MM.1S (cell line): Measurements from ENCODE around the gene CLCN4.

Experiments
- DNase-seq: peaks from one replicate; pipeline ENCODE4 v3.0.0-alpha.2; 2015
- H2AFZ ChIP-seq: fragments of 300-600 bp; sonication (generic); 2 replicates; pipeline ENCODE4 v1.6.0; 2016; ENCODE audit warnings: antibody characterized with exemption, low read length
- H3F3A ChIP-seq: fragments of 300-600 bp; sonication (generic); 2 replicates; pipeline ENCODE4 v1.6.1; 2016; ENCODE audit warnings: mild to moderate bottlenecking, antibody characterized with exemption, low read length, moderate library complexity, mixed read lengths; ENCODE audit not compliant: insufficient read depth
- H3K27ac ChIP-seq: fragments of 300-600 bp; sonication (generic); 2 replicates; pipeline ENCODE4 v1.5.1; 2016; ENCODE audit warnings: mild to moderate bottlenecking, low read length
- H3K27me3 ChIP-seq: fragments of 300-600 bp; sonication (generic); replicated peaks from 2 replicates; pipeline ENCODE4 v1.6.0; 2016; ENCODE audit warnings: low read length; ENCODE audit not compliant: insufficient read depth
- H3K36me3 ChIP-seq: fragments of 300-600 bp; sonication (generic); replicated peaks from 2 replicates; pipeline ENCODE4 v1.6.1; 2016; ENCODE audit warnings: mild to moderate bottlenecking, low read length, mixed read lengths; ENCODE audit not compliant: insufficient read depth
- H3K4me1 ChIP-seq: fragments of 300-600 bp; sonication (generic); 2 replicates; pipeline ENCODE4 v1.6.1; 2016; ENCODE audit warnings: low read length, mixed read lengths
- H3K4me2 ChIP-seq: fragments of 300-600 bp; sonication (generic); 2 replicates; pipeline ENCODE4 v1.6.0; 2016; ENCODE audit warnings: low read depth, low read length
- H3K4me3 ChIP-seq: fragments of 300-600 bp; sonication (generic); 2 replicates; pipeline ENCODE4 v1.5.1; 2016; ENCODE audit warnings: low read length, mixed read lengths
- H3K79me2 ChIP-seq: fragments of 300-600 bp; sonication (generic); 2 replicates; pipeline ENCODE4 v1.6.1; 2016; ENCODE audit warnings: mixed run types, low read length, mixed read lengths
- H3K9ac ChIP-seq: fragments of 300-600 bp; sonication (generic); 2 replicates; pipeline ENCODE4 v1.6.1; 2016; ENCODE audit warnings: low read length, mixed read lengths
- H3K9me2 ChIP-seq: fragments of 300-600 bp; sonication (generic); replicated peaks from 2 replicates; pipeline ENCODE4 v1.6.1; 2016; ENCODE audit warnings: mild to moderate bottlenecking, low read length, mixed read lengths; ENCODE audit not compliant: insufficient read depth
- H3K9me3 ChIP-seq: fragments of 300-600 bp; sonication (generic); replicated peaks from 2 replicates; pipeline ENCODE4 v1.6.1; 2016; ENCODE audit warnings: mild to moderate bottlenecking, low read length, mixed read lengths; ENCODE audit not compliant: insufficient read depth
- H4K20me1 ChIP-seq: fragments of 300-600 bp; sonication (generic); 2 replicates; pipeline ENCODE4 v1.6.1; 2016; ENCODE audit warnings: mild to moderate bottlenecking, low read length, moderate library complexity, mixed read lengths; ENCODE audit not compliant: insufficient read depth
- CTCF ChIP-seq: fragments of 300-600 bp; sonication (generic); IDR thresholded peaks from 2 replicates; pipeline ENCODE4 v1.5.1; 2016; ENCODE audit warnings: antibody characterized with exemption, low read length, mixed read lengths
- EZH2 ChIP-seq: fragments of 300-600 bp; sonication (generic); optimal IDR thresholded peaks from 2 replicates; pipeline ENCODE3; 2017; ENCODE audit warnings: low read depth, mild to moderate bottlenecking, antibody characterized with exemption, low read length, mixed read lengths
- EZH2phosphoT487 ChIP-seq: fragments of 300-600 bp; sonication (generic); IDR thresholded peaks from 2 replicates; pipeline ENCODE4 v1.6.1; 2018; ENCODE audit warnings: antibody characterized with exemption, low read length

Gene CLCN4

GRCh38 chrX:10130354-10130753, 26.4 kb upstream of the CLCN4 start:
- H3K9ac ChIP-seq: no peak overlapping the region
- H3K4me2 ChIP-seq: no peak overlapping the region
- H3K27ac ChIP-seq: no peak overlapping the region
- H4K20me1 ChIP-seq: no peaks in the 10 kb centered on the region
- H3K4me1 ChIP-seq: no peaks in the 10 kb centered on the region
- no peaks in the 10 kb centered on the region for H3K79me2 ChIP-seq
- no peaks in the 10 kb centered on the region for H3K27me3 ChIP-seq
- no peak for TF ChIP-seq CTCF
- no peak for TF ChIP-seq EZH2
- no peak for TF ChIP-seq EZH2phosphoT487
- no peaks in the 10 kb centered on the region for H3F3A ChIP-seq
- H3K9me3 ChIP-seq: no peaks in the 10 kb centered on the region
- no peak overlapping the region for H2AFZ ChIP-seq
- H3K9me2 ChIP-seq: no peaks in the 10 kb centered on the region
- H3K4me3 ChIP-seq: no peak overlapping the region
- no peaks in the 10 kb centered on the region for H3K36me3 ChIP-seq
- DNase-seq: no peak

GRCh38 chrX:10133980-10134676, 22.6 kb upstream of the CLCN4 start:
- Histone ChIP-seq H3K27ac (no peak overlapping the region), H3K4me1 (no peaks in the 10 kb centered on the region), H3K79me2 (no peaks in the 10 kb centered on the region), H4K20me1 (no peaks in the 10 kb centered on the region), H3K4me3 (no peak overlapping the region), H3K9me3 (no peaks in the 10 kb centered on the region), H3K9ac (no peak overlapping the region), H2AFZ (no peak overlapping the region), H3F3A (no peaks in the 10 kb centered on the region), H3K4me2 (no peak overlapping the region), H3K9me2 (no peaks in the 10 kb centered on the region), H3K36me3 (no peaks in the 10 kb centered on the region), H3K27me3 (no peaks in the 10 kb centered on the region)
- DNase-seq: no peak
- no peak for TF ChIP-seq CTCF
- no peak for TF ChIP-seq EZH2
- TF ChIP-seq EZH2phosphoT487: no peak

GRCh38 chrX:10134921-10135320, 21.9 kb upstream of the CLCN4 start:
- Histone ChIP-seq H3K27me3 (no peaks in the 10 kb centered on the region), H3K79me2 (no peaks in the 10 kb centered on the region), H3K4me2 (no peak overlapping the region), H3F3A (no peaks in the 10 kb centered on the region), H2AFZ (no peak overlapping the region), H3K36me3 (no peaks in the 10 kb centered on the region), H3K27ac (no peak overlapping the region), H3K4me1 (no peaks in the 10 kb centered on the region), H3K9ac (no peak overlapping the region), H3K9me2 (no peaks in the 10 kb centered on the region), H3K9me3 (no peaks in the 10 kb centered on the region), H3K4me3 (no peak overlapping the region), H4K20me1 (no peaks in the 10 kb centered on the region)
- DNase-seq: no peak
- TF ChIP-seq CTCF (no peak), EZH2phosphoT487 (no peak), EZH2 (no peak)
